HG03575 (cell line): ENCODE data around the gene NAA40.

Experiments
- ATAC-seq: cut with Tn5 transposase; IDR thresholded peaks from one replicate; pipeline ENCODE4 v1.9.1; 2021; ENCODE audit not compliant: unreplicated experiment, insufficient number of reproducible peaks, low FRiP score; ENCODE audit errors: extremely low read depth

Gene NAA40

DNA sequence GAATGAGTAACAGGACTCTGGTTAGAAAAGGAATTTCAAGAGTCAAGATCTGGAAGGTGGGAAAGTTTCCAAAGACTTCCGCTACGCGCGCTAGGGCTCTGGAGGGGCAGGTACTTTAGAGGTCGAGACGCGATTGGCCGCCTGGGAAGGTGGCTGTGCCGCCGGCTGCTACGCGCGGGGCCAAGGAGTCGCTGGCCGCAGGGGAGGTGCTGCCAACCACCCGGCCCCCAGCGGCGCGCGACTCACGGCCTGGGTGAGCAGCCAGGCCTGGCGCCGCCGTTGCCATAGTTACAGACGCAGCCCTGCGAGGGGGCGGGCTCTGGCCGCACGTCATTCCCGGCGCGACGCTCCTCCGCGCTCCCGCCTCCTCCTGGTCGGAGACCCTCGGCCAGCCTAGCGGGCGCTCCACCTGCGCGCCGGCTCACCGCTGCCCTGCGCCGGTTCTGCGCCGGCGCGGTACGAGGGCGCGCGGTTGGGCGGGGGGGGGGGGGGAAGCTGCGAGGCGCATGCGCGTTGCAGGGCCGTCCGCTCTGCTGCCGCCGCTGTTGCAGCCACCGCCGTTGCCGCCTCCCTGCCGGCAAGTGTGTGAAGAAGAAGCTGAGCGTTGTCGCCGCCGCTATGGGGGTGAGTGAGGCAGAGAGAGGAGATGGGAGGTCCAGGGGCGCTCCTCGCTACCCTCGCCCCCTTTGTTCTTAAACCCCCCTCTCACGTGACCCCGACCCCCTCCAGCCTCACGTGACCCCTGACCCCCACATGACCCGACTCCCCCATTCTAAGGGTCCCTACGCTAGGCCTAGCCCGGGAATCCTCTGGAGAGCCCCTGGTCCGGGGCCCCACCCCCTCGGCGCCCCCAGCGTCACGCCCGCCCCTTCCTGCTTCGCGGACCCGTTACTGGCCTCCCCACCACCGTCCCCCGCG lies at the start of gene NAA40:
NAA40 (plus strand) TSS at position 524 of the 918 bp plus-strand sequence; CDS start at position 619, 95 bp downstream.
- peak; percentile 49 for ATAC-seq

DNA sequence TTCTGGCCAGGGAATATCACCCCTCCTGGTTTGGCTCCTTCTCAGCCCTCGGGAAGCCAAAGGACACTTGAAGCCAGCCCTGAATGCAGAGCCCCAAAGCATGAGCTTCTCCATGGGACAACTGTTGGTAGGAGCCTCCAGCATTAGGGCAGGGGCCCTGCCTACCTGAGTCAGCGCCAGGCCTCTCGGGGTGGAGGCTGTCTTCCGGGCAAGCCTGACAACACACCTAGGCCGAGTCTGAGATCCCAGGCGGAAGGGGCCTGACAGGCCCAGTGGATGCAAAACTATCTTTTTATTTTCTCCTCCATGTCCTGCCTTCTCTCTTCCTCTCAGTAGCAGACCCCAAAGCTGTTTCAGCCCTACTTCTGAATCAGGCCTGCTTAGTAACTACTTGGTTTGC lies 49.5 kb upstream of the NAA40 start:
- ATAC-seq, result no peak

DNA sequence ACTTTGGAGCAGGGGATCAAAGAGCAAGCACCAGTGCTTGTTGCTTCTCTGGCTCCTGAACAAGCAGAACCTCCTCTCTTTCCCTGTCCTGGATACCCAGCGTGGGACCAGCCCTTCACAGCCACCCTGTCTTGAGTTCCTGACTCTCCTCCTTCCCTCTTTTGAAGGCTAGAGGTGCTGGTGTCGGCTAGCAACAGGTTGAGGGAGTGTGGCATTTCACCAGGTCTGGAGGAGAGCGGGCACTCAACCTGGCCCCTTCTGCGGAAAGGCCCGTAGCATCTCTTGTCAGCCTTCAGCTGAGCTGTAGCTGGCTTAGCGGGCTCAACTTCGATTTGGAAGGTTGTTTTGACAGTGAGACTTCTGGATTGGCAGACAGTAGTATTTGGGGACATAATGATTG lies 48.4 kb upstream of the NAA40 start:
- no peak for ATAC-seq

DNA sequence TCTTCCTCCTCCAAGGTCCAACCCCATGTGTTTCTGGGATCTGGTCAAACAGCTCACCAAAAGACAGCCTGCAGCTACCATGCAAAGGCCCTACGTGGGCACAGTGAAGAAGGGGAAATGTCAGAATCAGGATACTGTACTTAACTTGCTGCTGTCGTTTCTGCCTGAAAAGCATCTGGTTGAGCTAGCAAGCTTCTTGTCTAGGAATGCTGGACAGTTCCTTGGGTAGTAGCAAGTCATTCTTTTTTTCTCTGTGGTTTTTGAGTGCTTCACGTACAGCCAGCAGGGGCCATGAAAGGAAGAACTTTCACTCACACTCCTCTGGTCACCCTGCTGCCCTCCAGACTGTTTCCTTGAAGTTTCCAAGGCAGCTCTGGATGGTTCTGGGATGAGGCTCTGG lies 46.6 kb upstream of the NAA40 start:
- no peak for ATAC-seq

DNA sequence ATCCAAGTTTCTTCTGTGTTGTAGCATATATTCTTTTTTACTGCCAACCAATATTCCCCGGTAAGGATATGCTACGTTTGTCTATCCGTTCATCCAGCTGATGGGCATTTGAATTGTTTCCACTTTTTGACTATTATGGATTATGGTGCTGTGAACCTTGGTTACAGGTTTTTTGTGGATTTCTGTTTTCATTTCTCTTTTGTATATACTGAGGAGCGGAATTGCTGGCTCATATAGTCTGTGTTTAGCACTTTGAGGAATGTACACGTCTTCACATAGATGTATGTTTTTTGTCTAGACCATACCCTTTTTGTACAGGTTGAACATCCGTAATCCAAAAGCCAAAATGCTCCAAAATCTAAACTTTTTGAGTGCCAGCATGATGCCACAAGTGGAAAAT lies 45.4 kb upstream of the NAA40 start:
- ATAC-seq, result no peak

DNA sequence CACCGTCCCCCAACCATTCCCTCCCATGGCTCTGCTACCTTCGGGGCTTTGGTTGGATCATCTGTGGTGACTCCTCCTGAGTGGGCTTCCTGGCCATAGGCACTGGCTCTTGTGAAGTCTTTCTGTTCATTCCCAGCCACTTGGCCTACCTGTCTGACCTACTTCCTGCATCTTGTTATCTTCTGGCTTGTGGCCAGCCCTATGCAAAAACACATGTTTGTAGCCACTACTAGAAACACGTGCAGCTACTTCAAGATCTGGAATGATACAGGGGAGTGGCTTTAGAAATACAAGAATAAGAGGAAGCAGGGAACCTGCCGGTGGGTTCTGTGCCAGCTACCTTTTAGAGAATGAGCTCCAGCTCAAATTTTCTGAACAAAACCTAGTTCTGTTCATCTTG lies 42.7 kb upstream of the NAA40 start:
- no peak for ATAC-seq

DNA sequence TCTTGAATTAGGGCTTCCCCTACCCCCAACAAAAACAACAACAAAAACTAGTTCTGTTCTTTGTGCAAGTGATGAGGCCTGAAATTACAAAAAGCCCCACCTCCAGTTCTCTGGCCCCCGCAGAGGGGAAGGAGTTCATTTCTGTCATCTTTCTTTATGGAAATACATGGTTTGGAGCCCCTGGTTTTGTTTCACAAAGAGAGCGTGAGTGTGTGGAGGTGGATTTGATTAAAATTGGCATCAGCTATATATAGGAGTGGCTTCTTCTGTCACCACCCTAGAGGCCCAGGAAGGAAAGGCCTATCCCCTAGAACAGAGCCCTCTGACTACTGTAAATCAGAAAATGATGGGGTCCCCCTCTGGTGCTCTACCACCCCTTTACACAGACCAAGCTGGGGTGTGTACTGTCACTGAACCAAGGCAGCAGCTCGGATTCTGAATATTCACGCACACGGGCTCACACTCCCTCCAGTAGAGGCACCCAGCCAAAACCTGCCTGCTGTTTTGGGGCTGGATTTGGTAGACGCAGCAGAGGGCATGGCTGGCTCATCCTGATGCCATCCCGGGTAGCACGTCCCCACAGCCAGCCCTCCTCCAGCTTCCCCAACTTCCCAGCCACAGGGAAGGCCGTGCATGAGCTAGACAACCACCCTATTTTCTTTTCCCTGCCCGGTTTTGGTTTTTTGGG lies 41.2 kb upstream of the NAA40 start:
- no peak for ATAC-seq

DNA sequence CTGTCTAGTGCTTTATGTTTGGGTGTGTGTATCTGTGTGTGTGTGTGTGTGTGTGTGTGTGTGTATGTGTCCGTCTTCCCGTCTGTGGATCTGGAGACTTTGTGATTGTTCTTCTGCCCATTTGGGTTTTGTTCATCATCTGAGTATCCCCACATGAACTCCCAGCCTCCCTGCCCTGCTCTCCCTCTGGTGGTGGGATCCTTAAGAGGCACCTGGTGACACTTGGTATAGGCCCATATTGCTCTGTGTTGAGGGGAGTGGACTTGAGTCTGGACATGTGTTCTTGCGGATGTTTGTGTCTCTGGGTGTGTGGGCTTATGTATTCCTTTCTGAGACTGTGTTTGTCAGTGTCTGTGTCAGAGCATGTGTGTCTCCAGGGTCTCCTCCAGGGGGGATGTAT lies 37.1 kb upstream of the NAA40 start:
- ATAC-seq, result no peak

DNA sequence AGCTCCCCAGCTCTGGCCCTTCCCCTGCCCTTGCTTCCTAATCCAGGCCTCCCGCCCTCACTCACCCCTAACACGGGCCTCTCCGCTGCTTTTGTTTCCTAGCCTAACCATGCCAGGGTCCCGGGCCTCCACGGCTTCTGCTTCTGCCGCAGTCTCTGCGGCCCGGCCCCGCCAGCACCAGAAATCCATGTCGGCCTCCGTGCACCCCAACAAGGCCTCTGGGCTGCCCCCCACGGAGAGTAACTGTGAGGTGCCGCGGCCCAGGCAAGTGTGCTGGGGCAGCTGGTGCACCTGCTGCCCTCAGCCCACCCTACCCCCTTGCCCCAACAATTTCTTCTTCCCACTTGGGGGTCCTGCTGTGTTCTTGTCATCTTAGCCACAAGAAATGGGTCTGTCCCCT lies 34.9 kb upstream of the NAA40 start:
- ATAC-seq, result no peak

DNA sequence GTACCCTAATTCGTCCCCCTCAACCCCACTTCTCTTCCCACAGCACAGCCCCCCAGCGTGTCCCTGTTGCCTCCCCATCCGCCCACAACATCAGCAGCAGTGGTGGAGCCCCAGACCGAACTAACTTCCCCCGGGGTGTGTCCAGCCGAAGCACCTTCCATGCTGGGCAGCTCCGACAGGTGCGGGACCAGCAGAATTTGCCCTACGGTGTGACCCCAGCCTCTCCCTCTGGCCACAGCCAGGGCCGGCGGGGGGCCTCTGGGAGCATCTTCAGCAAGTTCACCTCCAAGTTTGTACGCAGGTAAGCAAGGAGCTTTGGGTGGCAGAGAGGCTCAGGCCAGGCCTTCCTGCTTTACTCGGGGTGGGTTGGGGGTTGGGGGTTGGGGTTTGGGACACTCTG lies 34.1 kb upstream of the NAA40 start:
- no peak for ATAC-seq

DNA sequence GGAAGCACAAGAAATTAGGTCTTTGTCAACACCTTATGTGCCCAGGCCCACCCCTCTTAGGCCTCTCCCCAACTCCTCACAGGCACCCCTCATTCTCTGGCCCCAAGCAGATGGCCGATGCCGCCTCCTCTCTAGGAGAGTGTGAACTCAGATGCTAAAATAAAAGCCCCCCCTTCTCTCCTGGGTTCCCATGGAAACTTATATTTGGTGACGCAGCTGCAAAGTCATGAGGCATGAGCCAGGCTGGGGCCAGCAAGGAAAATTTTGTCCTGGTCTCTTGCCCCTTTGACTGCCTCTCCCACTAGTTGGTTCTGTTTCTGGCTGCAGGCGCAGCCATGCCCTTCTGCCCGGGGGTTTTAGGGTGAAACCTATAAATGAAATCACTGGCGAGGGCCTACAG lies 33.6 kb upstream of the NAA40 start:
- ATAC-seq, result no peak

DNA sequence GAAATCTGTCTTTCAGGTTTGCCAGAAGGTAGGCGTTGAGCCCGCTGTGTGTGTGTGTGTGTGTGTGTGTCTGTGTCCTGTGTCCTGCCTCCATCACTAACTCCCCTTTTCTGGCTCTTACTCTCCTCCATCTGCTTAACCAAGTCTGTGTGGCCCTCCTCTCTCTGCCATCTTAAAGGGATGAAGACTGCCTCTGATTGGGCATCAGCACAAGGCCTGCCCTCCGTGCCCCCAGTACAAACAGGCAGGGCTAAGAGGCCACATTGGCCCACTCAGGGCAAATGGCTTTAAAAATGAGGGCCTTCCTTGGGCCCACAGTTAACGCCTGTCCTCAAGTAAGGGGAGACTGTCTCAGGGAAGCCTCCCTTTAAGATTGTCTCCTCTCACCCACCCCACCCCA lies 32.7 kb upstream of the NAA40 start:
- ATAC-seq, result no peak

DNA sequence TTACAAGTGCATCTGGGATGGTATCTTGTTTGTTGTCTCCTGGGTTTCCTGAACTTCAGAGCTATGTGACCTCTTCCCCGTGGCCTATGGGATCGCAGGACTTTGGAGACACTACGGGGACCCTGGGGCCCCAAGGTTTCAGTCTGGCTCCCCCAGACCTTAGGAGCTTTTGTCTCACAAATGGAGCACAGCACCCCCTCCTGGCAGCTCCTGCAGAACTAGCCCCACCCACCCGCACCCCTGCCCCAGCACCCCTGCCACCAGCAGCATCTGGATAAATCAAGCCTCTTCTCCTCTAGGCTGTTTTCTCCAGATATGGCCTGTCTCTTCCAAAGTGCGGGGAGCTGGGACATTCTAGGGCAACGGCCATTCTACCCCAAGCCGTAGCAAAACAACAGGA lies 32.2 kb upstream of the NAA40 start:
- ATAC-seq, result no peak

DNA sequence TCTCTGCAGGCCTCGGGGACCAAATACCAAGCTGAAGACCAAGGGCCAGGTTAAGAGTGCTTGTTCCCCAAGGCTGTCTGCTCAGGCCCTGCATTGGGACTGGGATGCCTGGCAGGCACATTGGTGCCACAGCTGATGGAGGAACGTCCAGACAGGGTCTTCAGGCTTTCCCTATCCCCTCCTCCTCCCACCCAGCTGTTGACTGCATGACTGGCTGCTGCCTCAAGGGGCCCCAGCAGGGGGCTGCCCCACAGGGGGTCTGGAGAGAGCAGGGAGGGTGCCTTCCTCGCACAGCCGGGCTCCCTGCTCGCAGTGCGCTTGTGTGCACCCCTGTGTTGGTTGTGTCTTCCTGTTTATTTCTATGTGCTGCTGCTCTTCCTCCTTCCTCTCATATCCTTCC lies 31.7 kb upstream of the NAA40 start:
- no peak for ATAC-seq

DNA sequence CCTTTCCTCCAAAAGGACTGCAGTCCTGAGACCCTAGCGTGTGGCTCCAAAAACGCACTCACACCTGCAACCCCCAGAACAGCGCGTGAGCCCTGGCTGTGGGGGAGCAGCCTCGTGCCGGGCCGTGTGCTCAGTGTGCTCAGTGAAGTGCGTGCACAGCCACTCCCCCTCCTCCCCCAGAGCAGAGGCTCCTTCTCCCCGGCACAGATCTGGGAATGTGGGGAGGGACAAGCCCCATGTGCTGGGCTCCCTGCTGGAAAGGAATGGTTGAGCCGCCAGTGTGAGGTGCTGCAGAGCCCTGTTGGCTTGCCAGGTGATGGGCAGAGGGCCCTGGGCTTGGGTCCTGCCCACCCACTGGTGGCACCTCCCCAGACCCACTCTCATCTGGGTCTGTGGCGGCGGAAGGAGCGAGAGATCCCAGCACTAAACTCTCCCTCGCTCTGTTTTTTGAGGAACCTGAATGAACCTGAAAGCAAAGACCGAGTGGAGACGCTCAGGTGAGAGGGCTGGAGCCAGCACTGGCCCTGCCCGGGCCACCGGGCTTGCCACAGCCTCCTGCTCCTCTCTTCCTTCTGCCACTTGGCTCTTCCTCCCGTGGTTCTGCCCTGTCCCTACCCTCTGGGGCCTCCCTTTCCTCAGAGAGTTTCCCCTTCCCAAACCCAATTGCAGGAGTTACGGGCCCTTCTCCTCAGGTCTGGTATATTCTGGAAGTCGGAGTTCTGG lies 30.8 kb upstream of the NAA40 start:
- no peak for ATAC-seq

DNA sequence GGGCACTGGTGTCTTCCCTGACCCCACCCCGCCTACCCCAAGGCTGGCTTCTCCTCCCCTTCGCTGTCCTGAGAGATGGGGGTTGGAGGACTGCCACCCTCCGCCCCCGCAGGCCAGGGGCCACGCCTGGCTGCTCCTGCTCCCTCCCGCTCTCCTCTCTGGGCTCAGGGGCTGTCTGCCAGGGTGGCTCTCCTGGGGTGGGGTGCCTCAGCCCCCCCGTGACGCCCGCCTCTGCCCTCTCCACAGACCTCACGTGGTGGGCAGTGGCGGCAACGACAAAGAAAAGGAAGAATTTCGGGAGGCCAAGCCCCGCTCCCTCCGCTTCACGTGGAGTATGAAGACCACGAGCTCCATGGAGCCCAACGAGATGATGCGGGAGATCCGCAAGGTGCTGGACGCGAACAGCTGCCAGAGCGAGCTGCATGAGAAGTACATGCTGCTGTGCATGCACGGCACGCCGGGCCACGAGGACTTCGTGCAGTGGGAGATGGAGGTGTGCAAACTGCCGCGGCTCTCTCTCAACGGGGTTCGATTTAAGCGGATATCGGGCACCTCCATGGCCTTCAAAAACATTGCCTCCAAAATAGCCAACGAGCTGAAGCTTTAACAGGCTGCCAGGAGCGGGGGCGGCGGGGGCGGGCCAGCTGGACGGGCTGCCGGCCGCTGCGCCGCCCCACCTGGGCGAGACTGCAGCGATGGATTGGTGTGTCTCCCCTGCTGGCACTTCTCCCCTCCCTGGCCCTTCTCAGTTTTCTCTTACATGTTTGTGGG lies 30.0 kb upstream of the NAA40 start:
- ATAC-seq, result no peak

DNA sequence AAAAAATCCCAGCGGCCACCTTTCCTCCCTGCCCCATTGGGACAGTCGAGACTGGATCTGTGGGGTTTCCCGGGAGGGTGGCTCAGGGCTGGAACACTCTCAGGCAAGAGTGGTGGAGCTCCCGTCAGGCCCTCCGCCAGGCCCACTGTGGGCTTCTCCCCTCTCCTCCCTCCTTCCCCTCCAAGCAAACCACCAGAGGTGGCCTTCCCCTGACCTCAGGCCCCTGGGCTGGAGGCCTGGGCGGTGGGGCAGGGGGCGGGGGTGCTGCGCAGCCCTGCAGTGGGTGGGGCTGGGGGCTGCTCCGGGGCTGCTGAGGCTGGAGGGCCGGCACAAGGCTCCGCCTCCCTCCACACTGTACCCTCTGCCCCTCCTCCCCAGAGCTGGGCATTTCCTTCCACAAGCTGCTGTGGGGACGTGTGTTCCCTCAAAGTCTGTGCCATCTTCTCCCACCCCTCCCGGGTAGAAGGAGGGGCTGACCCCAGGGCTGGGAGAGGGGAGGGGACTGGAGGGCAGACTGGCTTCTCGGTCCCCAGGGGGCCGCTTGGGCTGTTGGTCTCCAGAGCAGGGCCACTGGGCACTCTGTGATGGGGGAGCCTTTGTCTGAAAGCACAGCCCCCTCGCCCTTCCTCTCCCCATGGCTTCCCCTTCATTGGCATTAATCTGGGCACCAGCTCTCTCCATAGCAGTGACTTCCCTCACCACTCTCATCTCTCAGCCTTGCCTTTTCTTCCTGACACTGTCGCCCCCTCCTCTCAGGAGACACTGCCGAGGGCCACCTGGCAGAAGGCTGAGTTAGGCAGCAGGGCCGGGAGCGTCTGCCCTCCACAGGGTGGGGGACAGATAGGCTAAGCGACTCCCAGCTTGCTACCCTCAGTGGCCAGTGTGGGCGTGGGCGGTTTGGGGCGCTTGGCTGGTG lies 29.0 kb upstream of the NAA40 start:
- ATAC-seq, result no peak

DNA sequence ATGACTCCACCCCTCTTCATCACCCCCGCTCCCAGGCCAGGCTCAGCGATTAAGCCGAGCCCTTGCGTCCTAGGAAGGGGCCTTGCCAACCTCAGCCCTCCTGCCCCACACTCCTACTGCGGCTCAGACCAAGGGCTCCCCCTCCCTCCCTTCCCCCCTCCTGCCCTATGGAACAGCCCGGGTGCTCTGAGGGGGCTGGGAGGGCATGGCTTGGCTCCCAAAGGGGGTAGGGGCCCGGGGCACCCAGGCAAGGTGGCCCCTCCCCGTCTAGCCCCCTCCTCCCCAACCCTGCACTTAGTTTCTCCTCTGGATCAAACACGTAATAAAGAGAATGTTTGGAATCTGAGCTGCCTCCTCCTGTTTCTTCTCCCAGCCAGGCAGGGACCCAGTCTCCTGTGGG lies 28.1 kb upstream of the NAA40 start:
- ATAC-seq, result no peak
